Spleen (tissue), 7 donors: ENCODE data around the gene AMBRA1.

Experiments used
- CTCF ChIP-seq, 11 experiments: fragments of 200-600 bp in 7 of 11; fragments of 450-650 bp in 4 of 11; sonication (generic) in 4 of 11; IDR thresholded peaks in 8 of 11; conservative IDR thresholded peaks in 3 of 11; 1 replicate in 7 of 11; 2 replicates in 4 of 11; pipeline versions ENCODE4 v1.4.0 to v1.8.0; 2016 to 2021; ENCODE audit warnings: antibody characterized with exemption in 11 of 11, inconsistent platforms in 4 of 11, mild to moderate bottlenecking in 1 of 11
- POLR2A ChIP-seq, 3 donors: fragments of 450-650 bp; IDR thresholded peaks; one replicate each; pipeline ENCODE4 v1.5.1; 2017; ENCODE audit warnings: antibody characterized with exemption in 3 of 3, mild to moderate bottlenecking in 1 of 3
- donor health status: DM: no; HTN: no; CAD: no; lungs with moderate emphysema.
- donor health status: DM: no; HTN: no; CAD: no.
- donor health status: DM: no; HTN: no; CAD: no.

- TF ChIP-seq CTCF (IDR thresholded peaks at IDR 0.05 in 8 of 11, conservative IDR thresholded peaks at IDR 0.05 in 3 of 11), result no peak
- no peak for TF ChIP-seq POLR2A (IDR thresholded peaks at IDR 0.05)
Observed at GRCh38 chr11:46360878-46361277, 232.9 kb downstream of the AMBRA1 start.
